ENCODE measurements around the gene ARPC3.
"Not testable (repeated sequence)": the region's sequence is repeated elsewhere in the genome, so short reads cannot be mapped to it uniquely, and the experiment has no call there.

Gene ARPC3

DNA sequence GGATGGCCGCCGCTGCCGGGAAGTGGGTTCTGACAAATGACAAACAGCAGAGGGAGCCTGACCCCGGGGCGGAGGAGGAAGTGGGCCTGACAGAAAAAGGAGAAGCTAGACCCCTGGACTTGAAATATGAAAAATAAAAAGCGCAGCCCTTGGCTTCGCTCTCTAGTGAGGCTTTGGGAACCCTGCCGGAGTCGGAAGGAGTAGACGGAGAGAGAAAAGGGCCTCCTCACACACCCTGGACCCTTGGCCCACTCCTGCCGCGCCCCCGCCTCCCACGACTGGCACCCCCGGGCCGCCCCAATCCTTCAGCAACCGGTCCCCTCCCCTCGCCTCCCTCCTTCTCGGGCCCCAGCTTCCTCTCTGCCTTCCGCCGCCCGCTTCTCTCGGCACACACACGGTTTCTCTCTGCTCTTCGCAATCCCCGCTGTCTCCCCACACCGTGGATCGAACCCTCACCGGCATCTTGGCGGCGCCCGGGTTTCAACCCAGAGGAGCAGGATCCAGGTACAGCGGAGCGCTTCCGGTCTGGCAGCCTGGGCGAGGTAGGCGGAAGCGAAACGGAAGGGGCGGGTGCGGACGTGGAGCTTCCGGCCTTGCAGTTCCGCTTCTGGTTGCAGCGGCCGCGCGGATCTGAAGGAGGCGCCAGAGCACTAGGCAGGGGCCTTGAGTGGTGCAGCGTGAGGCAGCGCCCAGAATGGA, at the start of gene ARPC3:
Gene ARPC3, minus strand, starts transcription at position 539 of the 699 bp plus-strand sequence. Its CDS starts 77 bp downstream, at position 462.
- DNase-seq: peak; percentile 94

DNA sequence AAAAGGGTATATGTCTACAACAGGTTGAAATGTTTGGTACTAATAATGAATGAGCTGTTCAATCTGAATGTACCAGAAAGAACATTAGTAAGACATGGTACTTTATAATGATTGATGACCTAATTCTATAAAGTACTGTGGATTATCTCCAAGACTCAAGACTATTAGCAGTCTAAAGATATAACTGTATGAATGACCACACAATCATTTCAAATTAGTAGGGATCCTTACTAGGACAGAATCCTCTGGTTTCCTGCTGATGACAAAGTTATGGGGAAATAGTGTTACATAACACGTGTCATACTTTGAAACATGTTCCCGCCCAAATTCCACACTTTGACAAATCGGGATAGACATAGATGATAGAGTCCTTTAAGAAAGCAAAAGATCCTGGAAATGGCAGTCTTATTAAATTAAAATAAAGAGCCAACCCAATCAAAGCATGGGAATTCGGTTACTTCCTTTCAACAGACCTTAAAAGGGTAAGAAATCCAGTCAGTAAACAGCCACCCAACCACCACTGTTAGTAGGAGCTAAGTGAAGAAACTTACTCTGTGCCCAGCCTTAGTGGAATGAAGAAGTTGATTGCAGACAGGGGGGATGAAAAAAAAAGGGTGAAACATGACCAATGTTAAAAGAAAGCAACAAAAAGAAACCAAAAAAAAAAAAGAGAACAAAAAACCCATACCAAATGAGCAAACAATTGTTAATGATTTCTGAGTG, 49.0 kb upstream of the ARPC3 start:
- DNase-seq: no peak

DNA sequence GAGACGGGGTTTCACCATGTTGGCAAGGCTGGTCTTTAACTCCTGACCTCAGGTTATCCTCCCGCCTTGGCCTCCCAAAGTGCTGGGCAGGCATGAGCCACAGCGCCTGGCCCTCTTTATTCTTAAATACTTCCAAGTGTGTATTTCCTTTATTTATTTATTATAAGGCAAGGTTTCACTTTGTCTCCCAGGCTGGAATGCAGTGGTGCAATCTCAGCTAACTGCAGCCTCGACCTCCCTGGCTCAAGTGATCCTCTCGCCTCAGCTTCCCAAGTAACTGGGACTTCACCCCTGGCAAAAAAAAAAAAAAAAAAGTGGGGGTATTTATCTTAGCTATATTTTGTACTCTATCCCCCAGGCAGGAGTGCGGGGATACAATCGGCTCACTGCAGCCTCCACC, 25.3 kb upstream of the ARPC3 start:
- no peak for DNase-seq

DNA sequence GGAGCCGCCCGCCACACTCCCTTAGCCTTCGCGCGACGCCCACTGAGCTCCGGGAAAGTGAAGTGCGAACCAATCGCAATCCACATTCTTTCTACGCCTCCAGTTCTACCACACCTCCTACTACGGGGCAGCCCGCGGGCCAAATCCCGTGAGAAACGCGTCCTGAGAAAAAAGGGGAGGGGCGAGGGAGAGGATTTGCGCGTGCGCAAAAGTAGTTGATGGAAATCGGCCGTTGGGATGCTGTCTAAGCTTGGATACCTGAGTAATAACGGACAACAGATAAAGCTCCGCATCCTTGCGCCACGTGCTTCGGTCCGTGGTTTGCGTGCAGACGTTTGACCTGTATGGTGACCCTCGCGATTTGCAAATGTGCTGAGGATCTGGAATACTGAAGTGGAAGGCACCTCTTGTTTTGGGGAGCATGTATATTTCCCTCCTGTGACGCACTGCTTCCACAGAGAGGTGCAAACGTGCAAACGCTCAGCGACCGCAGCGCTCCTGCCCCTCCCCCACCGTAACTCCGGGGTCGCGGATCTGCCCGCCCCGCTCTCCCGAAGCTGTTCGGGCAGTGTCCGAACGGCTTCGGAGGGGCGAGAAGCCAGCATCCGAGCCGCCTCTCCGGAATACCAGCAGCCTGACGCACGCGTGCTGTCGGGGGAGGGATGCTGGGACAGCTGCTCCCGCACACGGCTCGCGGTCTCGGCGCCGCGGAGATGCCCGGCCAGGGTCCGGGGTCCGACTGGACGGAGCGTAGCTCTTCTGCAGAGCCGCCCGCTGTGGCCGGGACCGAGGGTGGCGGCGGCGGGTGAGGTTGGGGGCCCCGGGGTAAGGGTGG, 18.3 kb upstream of the ARPC3 start, which contains the start of the genes FAM216A and GPN3:
Gene FAM216A, plus strand, starts transcription at position 632 of the 835 bp plus-strand sequence. Its CDS starts 31 bp downstream, at position 663.
Gene GPN3, minus strand, starts transcription at position 44 of the 835 bp plus-strand sequence. CDS start 54 bp downstream, outside the sequence.
- peak; percentile 98 for DNase-seq

DNA sequence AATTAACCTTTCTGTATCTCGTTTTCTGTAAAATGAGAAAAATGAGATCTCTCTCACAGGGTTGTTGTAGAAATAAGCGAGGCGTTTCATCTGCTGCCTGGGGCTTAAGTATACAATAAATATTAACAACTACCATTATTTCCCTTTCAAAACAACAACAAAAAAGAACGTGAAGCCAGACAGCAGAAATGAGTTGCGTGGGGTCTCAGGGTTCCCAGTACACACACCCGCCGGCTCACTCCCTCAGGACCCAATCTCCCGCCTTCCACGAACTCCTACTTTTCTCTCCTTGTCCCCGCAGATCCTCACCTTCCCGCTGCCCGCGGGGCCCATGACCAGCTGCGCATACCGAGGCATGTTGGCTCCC, 17.7 kb upstream of the ARPC3 start:
- no peak for DNase-seq

DNA sequence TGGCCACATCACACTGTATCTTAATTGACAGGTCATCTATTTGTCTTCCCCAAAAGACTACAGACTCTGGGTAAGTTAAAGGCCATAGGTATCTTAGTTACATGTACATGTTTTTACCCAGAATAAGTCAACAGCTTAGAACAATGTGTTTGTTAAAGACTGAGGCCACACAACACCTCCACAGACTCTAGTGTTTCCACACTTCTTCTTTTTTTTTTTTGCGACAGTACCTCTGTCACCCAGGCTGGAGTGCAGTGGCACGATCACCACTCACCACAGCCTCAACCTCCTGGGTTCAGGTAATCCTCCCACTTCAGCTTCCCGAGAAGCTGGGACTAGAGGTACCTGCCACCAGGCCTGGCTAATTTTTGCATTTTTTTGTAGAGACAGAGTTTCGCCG, 16.7 kb upstream of the ARPC3 start:
- DNase-seq: no peak

DNA sequence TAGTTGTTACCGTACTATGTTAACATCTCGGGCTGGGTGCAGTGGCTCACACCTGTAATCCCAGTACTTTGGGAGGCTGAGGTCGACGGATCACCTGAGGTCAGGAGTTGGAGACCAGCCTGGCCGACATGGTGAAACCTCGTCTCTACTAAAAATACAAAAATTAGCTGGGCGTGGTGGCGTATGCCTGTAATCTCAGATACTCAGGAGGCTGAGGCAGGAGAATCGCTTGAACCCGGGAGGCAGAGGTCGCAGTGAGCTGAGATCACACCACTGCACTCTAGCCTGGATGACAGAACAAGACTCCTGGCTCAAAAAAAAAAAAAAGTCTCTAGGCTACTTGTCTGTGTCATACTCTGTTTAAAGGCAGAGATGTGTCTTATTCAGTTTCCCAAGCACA, 15.6 kb upstream of the ARPC3 start:
- DNase-seq: not testable (repeated sequence)

DNA sequence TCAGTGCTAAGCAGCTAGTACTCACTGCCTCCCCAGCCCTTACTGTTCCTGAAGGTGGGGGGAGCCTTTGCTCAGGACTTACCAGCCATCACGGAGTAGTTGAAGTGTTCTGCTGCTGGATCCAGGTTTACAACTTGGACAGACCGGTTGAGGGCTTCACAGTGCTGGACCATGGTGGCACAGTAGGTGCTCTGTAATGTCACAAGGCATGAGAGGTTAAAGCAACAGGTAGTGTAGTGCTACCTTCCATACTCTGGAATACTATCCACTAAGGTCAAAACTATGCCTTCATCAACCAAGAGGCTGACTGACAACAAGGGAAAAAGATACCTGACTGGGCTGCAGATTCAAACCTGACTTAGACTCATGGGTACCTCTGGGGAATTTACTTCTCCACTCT, 14.9 kb upstream of the ARPC3 start:
- DNase-seq: no peak

DNA sequence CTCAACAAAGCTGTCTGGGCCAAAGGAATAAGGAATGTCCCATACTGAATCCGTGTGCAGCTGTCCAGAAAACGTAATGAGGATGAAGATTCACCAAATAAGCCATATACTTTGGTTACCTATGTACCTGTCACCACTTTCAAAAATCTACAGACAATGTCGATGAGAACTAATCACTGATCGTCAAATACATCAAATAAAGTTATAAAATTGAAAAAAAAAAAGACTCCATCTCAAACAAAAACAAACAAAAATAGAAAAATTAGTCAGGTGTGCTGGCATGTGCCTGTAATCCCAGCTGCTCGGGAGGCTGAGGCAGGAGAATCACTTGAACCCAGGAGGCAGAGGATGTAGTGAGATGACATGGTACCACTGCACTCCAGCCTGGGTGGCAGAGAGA, 11.1 kb upstream of the ARPC3 start:
- not testable (repeated sequence) for DNase-seq

DNA sequence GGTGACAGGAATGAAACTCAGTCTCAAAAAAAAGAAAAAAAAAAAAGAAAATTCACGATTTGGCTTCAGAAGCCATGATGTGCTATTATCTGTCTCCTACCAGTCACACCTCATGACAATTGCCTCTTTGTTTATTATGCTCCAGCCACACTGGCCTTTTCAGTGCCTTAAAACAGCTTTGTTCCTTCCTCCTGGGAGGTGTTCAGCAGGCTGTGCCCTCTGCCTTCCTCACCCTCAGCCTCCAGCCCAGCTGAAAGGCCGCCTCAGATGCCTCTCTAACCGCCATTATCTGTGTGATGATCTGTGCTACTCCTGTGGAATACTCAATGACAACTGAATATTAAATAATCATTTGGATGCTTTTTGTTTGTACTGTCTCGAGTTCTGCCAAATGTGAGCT, 8.6 kb upstream of the ARPC3 start:
- no peak for DNase-seq

DNA sequence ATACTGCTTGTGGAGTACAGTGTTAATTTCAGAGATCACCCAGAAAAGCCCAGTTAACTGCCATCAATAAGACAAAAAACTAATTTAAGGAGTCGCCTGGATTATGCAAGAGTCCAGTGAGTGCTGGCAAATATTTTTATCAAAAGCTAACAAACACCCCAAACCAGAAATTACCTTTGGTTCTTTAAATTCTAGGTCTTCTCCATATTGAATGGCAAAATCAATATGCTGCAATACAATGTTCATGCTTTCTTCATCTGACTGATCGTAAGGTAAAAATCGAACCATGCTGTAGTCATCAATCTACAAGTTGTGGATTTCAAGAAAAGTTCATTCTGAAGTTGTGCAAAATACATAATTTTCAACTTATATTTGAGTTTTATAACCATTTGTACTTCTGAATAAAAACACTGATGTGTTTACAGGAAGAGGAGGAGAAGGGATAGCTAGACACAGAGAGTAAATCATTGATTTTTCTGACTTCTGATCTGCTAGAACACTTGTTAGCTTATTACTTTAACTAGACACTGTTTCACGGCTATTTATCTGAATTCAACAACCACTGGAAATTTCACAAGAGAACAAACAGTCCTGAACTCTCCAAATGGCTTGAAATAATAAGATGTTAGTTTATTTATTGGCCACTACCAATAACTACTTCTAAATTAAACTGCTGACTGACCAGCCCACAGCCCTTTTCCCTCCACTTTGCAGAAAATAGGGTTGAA, 3.6 kb upstream of the ARPC3 start:
- no peak for DNase-seq

DNA sequence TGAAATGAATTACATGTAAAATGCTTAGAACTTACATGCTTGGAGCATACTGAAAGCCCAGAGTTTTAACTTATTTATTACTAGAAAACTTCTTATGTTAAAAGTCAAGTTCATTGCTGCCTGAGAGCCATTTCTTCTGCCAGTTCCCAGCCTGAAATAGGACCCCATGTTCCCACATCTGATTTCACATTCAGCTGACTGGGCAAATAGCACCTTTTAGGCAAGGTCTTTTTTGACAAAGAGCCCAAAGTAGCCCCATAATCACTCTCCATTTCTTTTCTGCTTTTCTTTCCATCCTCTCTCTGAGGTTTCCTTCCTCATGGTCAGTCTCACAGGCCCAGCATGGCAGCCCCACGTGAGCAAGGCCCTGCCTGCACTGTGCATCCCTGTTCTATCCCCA, 1.1 kb upstream of the ARPC3 start:
- no peak for DNase-seq

DNA sequence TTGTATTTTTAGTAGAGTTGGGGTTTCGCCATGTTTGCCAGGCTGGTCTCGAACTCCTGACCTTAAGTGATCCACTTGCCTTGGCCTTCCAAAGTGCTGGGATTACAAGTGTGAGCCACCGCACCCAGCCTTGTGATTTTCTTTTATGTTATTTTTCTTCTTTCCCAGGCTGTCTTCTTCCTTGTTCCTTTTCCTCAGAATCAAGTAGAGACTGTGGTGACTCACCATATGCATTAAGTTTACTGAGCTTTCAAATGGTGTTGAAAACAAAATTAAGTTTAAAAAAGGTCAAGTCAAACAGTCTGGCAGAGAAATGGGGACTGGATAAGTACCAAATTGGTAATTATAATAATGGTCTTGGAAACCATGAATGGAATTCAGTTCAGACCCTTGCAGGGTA, 5.7 kb downstream of the ARPC3 start:
- DNase-seq: no peak

DNA sequence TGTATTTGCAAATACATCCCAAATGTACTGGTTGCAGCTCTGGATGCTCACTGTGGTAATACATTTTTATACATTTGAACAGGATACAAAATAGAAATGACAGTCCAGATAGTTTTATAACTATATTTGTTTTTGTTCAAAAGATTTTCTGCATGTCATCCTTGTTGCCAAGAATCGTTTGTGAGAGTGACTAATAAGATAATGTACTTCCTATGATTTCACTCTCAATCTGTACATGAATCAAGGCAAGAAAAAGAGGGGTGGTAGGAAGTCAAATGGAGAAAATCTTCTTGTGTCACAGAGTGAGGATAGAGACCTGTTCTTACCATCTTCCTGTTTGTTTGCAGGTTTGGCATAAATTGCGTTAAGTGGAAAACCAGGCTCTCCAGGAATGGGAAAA, 13.9 kb downstream of the ARPC3 start:
- no peak for DNase-seq

DNA sequence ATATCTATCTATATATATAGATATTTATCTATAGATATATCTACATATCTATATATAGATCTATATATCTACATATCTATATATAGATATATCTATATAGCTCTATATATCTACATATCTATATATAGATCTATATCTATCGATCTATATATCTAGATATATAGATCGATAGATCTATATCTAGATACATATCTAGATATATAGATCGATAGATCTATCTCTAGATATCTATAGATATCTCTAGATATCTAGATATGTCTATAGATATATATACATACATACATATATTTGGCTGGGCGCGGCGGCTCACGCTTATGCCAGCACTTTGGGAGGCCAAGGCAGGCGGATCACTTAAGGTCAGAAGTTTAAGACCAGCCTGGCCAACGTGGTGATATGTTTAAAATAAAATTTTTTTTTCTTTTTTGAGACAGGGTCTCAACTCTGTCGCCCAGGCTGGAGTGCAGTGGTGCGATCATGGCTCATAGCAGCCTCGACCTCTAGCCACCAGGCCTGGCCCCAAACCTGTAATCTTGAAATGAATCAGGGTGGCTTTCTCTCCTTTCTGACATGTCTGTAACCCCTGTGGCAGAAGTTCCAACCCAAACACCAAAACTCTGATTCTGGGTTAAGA, 18.1 kb downstream of the ARPC3 start:
- no peak for DNase-seq

DNA sequence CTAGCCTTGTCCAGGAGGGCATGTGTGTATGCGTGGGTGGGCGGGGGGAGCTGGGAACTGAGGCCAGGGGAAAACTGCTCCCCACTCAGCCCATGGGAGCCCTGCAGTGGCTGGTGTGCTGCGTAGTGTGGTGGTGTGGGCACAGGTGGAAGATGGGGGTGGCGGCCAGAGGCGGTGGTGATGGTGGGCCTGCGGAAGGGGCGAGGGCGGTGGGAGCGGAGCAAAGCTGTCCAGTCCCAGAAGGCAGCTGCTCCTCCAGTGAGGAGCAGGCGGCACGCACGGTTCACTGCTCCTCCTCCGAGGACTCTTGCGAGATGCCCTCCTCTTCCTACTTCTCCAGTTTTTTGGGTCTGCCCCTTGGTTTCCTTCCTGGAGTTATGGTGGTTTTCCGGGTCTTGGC, 20.5 kb downstream of the ARPC3 start:
- DNase-seq: not testable (repeated sequence)

DNA sequence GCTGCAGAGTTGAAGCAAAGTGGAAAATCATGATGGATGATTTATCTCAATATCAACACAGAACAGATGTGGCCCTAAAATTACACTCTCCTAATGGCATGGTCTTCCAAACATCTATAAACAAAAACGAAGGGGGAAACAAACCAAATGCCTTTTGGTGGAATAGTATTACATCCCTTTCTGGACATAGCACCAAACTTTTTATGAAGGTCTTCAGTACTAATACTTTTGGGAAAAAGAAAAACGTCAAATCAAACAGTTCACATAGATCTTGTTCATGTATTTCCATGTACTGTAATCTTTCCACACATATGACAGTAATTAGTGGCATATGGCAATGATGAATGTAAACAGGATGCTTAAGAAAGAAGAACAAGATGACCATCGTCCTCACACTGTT, 23.7 kb downstream of the ARPC3 start:
- DNase-seq: no peak

DNA sequence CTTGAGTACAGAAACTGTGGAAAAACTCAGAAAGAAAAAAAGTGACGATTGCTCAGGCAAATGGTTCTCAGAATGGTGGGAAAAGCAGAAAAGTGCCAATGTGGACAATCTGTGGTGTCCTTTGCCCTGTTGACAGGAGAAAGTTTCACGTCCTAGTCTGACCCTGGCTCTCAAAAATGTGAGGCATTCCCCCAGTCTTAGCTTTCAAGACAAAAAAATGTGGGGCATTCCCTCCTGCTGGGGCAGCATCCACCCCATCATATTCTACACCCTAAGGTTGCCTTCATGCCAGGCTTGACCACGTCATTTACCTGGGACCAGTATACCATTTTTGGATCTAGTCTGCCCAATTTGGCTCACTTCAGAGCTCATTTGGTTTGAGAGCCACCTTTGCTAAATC, 25.9 kb downstream of the ARPC3 start:
- no peak for DNase-seq

DNA sequence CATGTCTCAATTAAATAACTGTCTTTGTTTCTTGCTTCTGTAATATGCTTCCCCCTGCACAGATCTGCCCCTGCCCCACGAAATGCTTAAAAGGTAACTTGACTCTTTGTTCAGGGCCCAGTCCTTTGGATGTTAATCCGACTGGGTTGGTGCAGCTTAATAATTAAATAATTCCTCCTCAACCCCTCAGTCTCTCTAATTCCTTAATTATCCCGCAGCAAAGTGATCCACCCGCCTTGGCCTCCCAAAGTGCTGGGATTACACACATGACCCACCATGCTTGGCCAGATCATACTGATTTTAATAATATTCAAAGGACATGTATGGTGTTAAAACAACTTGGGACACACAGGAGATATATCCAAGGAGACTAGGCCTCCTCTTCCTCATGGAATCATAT, 28.4 kb downstream of the ARPC3 start:
- DNase-seq: no peak

DNA sequence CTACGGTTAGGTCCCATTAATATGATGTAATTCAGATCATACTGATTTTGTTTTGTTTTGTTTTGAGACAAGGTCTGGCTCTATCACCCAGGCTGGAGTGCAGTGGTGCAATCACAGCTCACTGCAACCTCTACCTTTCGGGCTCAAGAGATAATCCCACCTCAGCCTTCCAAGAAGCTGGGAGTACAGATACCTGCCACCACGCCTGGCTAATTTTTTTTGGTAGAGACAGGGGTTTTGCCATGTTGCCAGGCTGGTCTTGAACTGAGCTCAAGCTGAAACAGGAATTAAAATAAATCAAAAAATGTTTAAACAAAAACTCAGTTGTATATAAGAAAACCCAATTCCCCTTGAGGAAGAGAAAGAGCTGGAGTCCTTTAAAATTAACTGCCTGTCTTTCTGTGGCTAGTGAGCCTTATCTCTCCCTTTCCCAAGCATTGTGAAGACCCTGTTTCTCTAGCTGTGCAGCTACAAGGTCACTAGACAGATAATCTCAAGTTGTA, 28.9 kb downstream of the ARPC3 start:
- no peak for DNase-seq

DNA sequence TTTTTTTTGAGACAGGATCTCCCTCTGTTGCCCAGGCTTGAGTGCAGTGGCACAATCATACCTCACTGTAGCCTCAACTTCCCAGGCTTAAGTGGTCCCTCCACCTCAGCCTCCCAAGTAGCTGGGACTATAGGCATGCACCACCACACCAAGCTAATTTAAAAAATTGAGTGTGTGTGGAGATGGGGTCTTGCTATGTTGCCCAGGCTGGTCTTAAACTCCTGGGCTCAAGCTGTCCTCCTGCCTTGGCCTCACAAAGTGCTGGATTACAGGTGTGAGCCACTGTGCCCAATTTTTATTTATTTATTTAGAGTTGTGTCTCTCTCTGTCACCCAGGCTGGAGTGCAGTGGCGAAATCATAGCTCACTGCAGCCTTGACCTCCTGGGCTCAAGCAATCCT, 29.5 kb downstream of the ARPC3 start:
- not testable (repeated sequence) for DNase-seq

DNA sequence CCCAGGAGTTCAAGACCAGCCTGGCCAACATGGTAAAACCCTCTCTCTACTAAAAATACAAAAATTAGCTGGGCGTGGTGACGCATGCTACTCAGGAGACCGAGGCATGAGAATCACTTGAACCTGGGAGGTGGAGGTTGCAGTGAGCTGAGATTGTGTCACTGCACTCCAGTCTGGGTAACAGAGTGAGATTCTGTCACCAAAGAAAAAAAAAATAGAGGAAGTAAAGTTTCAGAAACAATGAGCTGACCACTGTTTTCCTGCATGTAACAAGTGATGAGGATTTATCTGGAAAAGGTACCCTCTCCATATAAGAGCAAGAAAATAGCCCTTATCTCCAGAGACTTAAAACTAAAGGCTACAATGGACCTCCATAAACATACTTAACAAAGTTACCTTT, 33.0 kb downstream of the ARPC3 start:
- DNase-seq: not testable (repeated sequence)

All from NCI-H2171 (cell line).